DMS114 treated with DMSO at 0.1 percent for 48 hours (cell line): Measurements from ENCODE around the gene MYBPH.

Experiments
- DNase-seq: peaks from one replicate; lab custom pipeline; 2025; ENCODE audit not compliant: unreplicated experiment; lab: John Stamatoyannopoulos, UW

MYBPH gene

GRCh38 chr1:203167913-203168200 lies 7.8 kb downstream of the MYBPH start:
- no peak for DNase-seq

- no peak for DNase-seq
Observed at GRCh38 chr1:203167026-203167912, 8.4 kb downstream of the MYBPH start.

GRCh38 chr1:203166192-203166940 lies 9.3 kb downstream of the MYBPH start:
- DNase-seq = no peak

GRCh38 chr1:203165800-203166161 lies 9.8 kb downstream of the MYBPH start:
- DNase-seq = no peak

GRCh38 chr1:203165101-203165799 lies 10.4 kb downstream of the MYBPH start:
- no peak for DNase-seq

- DNase-seq = no peak
Observed at GRCh38 chr1:203163891-203164635, 11.6 kb downstream of the MYBPH start.

- DNase-seq = no peak
Observed at GRCh38 chr1:203162403-203162802, 13.2 kb downstream of the MYBPH start.

GRCh38 chr1:203161703-203162102 lies 13.9 kb downstream of the MYBPH start:
- DNase-seq = no peak

- no peak for DNase-seq
Observed at GRCh38 chr1:203161175-203161574, 14.5 kb downstream of the MYBPH start.

GRCh38 chr1:203159844-203160243 lies 15.8 kb downstream of the MYBPH start:
- DNase-seq = no peak

GRCh38 chr1:203158960-203159665 lies 16.5 kb downstream of the MYBPH start:
- no peak for DNase-seq

GRCh38 chr1:203158423-203158822 lies 17.2 kb downstream of the MYBPH start:
- no peak for DNase-seq

GRCh38 chr1:203156280-203156679 lies 19.3 kb downstream of the MYBPH start:
- no peak for DNase-seq

- no peak for DNase-seq
Observed at GRCh38 chr1:203153989-203154821, 21.4 kb downstream of the MYBPH start.

- no peak for DNase-seq
Observed at GRCh38 chr1:203153051-203153988, 22.3 kb downstream of the MYBPH start.

GRCh38 chr1:203152158-203153034 lies 23.2 kb downstream of the MYBPH start:
- no peak for DNase-seq

- no peak for DNase-seq
Observed at GRCh38 chr1:203151362-203152157, 24.1 kb downstream of the MYBPH start.
